CD4-positive, alpha-beta T cell (primary cell): Measurements from ENCODE around the gene ATP5PD. TPM values are rescaled to one million over a fixed set of nuclear protein-coding genes. Genes with fewer than 3 reads are reported as not detected.

Source experiments
- ATAC-seq: fragments of 200-7000 bp; cut with Tn5 transposase; one replicate; pipeline ENCODE4 v1.10.0; 2022; ENCODE audit warnings: mild to moderate bottlenecking; ENCODE audit not compliant: poor library complexity
- CTCF ChIA-PET: fragments of 350-600 bp; sonication (Branson Sonifier 250); formaldehyde crosslinking; loops from one replicate; lab custom pipeline; 2021; ENCODE audit warnings: antibody characterized with exemption, inconsistent platforms; lab: Charles Lee
- POLR2A ChIA-PET: fragments of 350-600 bp; sonication (Branson Sonifier 250); formaldehyde crosslinking; loops from one replicate; lab custom pipeline; 2021; ENCODE audit warnings: antibody characterized with exemption, inconsistent platforms; lab: Charles Lee
- DNase-seq, 14 experiments: peaks; one replicate each; pipeline ENCODE4 v3.0.0-alpha.2; 2013 to 2020; ENCODE audit warnings: mixed read lengths in 2 of 14
- H3K27ac ChIP-seq, 2 donors: one replicate each; pipeline versions ENCODE4 v1.5.1 to v1.7.0; 2013; ENCODE audit warnings: low read length in 2 of 2, low read depth in 1 of 2, mild to moderate bottlenecking in 1 of 2
- H3K27me3 ChIP-seq, 2 experiments: 1 replicate in 1 of 2; 2 replicates in 1 of 2; pipeline versions ENCODE4 v1.6.1 to v1.7.0; 2013; ENCODE audit warnings: low read length in 2 of 2, control low read depth in 1 of 2, mild to moderate bottlenecking in 1 of 2, moderate library complexity in 1 of 2; ENCODE audit not compliant: insufficient read depth in 2 of 2, control insufficient read depth in 1 of 2
- H3K36me3 ChIP-seq: one replicate; pipeline ENCODE4 v1.6.1; 2013; ENCODE audit warnings: low read length, control low read depth; ENCODE audit not compliant: insufficient read depth
- H3K4me1 ChIP-seq: one replicate; pipeline ENCODE4 v1.6.1; 2013; ENCODE audit warnings: low read length, control low read depth; ENCODE audit not compliant: insufficient read depth
- H3K4me3 ChIP-seq: one replicate; pipeline ENCODE4 v1.5.1; 2013; ENCODE audit warnings: mild to moderate bottlenecking, low read length, moderate library complexity
- H3K9me3 ChIP-seq, 2 experiments: 1 replicate in 1 of 2; 2 replicates in 1 of 2; pipeline versions ENCODE4 v1.6.1 to v1.7.0; 2013; ENCODE audit warnings: low read length in 2 of 2, mild to moderate bottlenecking in 2 of 2, control low read depth in 1 of 2, moderate library complexity in 1 of 2; ENCODE audit not compliant: control insufficient read depth in 1 of 2, insufficient read depth in 1 of 2
- H3K27ac Mint-ChIP-seq: one replicate; pipeline ENCODE4 v1.8.0; 2020; ENCODE audit warnings: mixed read lengths
- H3K27me3 Mint-ChIP-seq: one replicate; pipeline ENCODE4 v1.8.0; 2021; ENCODE audit warnings: mixed read lengths
- H3K36me3 Mint-ChIP-seq: one replicate; pipeline ENCODE4 v1.8.0; 2021; ENCODE audit warnings: low read depth, mixed read lengths
- H3K4me1 Mint-ChIP-seq: one replicate; pipeline ENCODE4 v1.8.0; 2021; ENCODE audit warnings: low read depth, mixed read lengths
- H3K4me3 Mint-ChIP-seq: one replicate; pipeline ENCODE4 v1.8.0; 2020; ENCODE audit warnings: mild to moderate bottlenecking, mixed read lengths
- H3K9me3 Mint-ChIP-seq: one replicate; pipeline ENCODE4 v1.8.0; 2020; ENCODE audit warnings: mixed read lengths
- intact Hi-C, 2 experiments: fragments of 100-400 bp; cut with DNase I in 1 of 2; cut with micrococcal nuclease in 1 of 2; formaldehyde crosslinking; loops; one replicate each; pipeline versions ENCODE4 v1.15.1 to v1.9.0; 2023 to 2025; cut with DNase I, micrococcal nuclease
- total RNA-seq, 174 experiments: library from RNA in 2 of 174; stranded (reverse) in 2 of 174; gene quantifications; one replicate each; pipeline ENCODE4 v1.2.3 and lab custom pipeline; 2021 to 2026
- TF ChIP-seq, protein P1 (sequence below): fragments of 200-600 bp; IDR thresholded peaks from one replicate; pipeline ENCODE4 v1.8.0; 2022; ENCODE audit warnings: antibody characterized with exemption, mild to moderate bottlenecking

ATP5PD gene
- total RNA-seq, 2 experiments from 2014 or later: 98.5 to 112 TPM

DNA sequence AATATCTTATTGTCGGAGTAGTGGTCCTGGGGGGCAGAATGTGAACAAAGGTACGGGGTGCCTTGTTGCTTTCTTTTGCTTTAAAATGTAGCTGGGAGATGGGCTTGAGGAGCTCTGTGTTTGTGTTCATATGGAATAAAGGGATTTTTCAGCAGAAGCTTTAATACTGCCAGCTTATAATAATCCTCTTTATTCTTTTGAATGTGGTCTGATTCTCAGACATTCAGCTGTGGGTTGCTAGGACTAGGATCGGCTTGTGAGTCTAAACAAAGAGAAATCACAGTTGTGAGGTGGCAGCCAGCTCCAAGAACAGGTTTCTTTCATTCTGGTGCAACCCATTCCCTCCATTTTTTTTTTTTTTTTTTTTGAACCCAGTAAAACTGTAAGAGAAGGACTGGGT is 27.1 kb downstream of the ATP5PD start:
- H3K27ac Mint-ChIP-seq: no peak overlapping the region
- no peaks in the 10 kb centered on the region for H3K27me3 ChIP-seq
- peaks cover 55% of the 10 kb centered on the region for H3K36me3 ChIP-seq
- H3K4me1 ChIP-seq: peaks cover 2% of the 10 kb centered on the region
- ATAC-seq (no peak), DNase-seq (no peak)
- H3K9me3 Mint-ChIP-seq: no peaks in the 10 kb centered on the region
- ChIA-PET CTCF (interaction anchor here (0.9 kb wide), 1 partner anchor 12 kb away, joined by 3 read pairs; no protein-coding TSS in a partner anchor), POLR2A (interaction anchor here (0.8 kb wide), 1 partner anchor 33 kb away, joined by 3 read pairs; the partner anchor contains the start of gene CDR2L)
- H3K27me3 Mint-ChIP-seq: no peaks in the 10 kb centered on the region
- H3K36me3 Mint-ChIP-seq: peaks cover 71% of the 10 kb centered on the region
- no peak overlapping the region for H3K4me3 Mint-ChIP-seq
- H3K4me3 ChIP-seq: no peak overlapping the region
- intact Hi-C loops: no loop called here
- H3K27ac ChIP-seq: no peak overlapping the region
- H3K9me3 ChIP-seq: no peaks in the 10 kb centered on the region
- TF ChIP-seq, protein P1, sequence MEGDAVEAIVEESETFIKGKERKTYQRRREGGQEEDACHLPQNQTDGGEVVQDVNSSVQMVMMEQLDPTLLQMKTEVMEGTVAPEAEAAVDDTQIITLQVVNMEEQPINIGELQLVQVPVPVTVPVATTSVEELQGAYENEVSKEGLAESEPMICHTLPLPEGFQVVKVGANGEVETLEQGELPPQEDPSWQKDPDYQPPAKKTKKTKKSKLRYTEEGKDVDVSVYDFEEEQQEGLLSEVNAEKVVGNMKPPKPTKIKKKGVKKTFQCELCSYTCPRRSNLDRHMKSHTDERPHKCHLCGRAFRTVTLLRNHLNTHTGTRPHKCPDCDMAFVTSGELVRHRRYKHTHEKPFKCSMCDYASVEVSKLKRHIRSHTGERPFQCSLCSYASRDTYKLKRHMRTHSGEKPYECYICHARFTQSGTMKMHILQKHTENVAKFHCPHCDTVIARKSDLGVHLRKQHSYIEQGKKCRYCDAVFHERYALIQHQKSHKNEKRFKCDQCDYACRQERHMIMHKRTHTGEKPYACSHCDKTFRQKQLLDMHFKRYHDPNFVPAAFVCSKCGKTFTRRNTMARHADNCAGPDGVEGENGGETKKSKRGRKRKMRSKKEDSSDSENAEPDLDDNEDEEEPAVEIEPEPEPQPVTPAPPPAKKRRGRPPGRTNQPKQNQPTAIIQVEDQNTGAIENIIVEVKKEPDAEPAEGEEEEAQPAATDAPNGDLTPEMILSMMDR: no peak
- H3K4me1 Mint-ChIP-seq: peaks cover 29% of the 10 kb centered on the region

DNA sequence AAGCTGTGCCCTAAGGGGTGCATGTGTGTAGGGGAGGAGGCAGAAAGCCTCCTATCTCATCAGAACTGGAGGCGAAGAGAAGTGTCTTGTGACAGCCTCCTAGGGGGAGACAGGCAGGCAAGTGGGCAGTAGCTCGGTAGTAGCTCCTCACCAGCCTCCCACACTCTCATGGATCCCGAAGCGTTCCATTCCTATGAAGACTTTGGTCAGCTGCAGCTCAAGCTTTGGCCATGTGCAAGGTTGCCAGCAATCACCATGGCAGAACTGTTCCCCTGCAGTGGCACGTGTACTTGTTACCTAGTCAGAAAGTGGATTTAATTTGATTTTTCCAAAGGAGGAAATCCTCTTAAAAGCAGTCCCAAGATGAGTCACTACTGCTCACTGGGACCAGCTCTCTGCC is 27.6 kb downstream of the ATP5PD start:
- no peak for ATAC-seq
- peaks cover 72% of the 10 kb centered on the region for H3K36me3 Mint-ChIP-seq

DNA sequence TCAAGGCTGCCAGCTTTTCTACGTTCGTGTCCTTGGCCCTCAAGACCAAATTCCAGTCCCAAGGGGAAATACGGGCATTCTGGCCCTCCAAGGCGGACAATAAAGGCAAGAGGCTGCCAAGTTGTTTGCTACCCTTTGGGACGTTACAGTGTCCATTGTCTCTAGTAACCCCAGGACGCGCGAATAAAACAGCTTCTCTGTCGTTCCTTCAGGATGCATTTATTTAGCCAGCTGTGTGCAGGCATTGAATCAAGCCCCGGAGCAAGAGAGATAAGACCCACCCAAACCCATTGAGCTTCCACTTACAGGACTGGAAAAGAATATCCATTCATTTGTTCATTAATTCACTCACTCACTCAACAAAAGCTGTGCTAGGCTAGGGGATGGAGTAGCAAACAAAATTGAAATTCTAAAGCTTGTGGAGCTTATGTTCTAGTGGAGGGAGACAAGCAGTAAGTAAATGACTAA is 33.6 kb downstream of the ATP5PD start:
- H3K27me3 Mint-ChIP-seq: no peaks in the 10 kb centered on the region
- no peaks in the 10 kb centered on the region for H3K9me3 Mint-ChIP-seq
- no peak for DNase-seq
- peak overlapping the region; percentile 7 to 52 for H3K27ac ChIP-seq
- peaks cover 35% of the 10 kb centered on the region for H3K4me1 Mint-ChIP-seq
- peak overlapping the region; percentile 96 for H3K4me3 Mint-ChIP-seq
- H3K4me1 ChIP-seq: peaks cover 18% of the 10 kb centered on the region
- peak overlapping the region; percentile 95 for H3K4me3 ChIP-seq
- no peaks in the 10 kb centered on the region for H3K9me3 ChIP-seq
- intact Hi-C loops: loop anchor here (2.0 kb wide), 3 partner anchors 22 to 34 kb away; partner anchors contain the start of genes ATP5PD (in 1 of the 2) and KCTD2 (in 1 of the 2)
- H3K36me3 Mint-ChIP-seq: peaks cover 36% of the 10 kb centered on the region
- ATAC-seq: no peak
- POLR2A ChIA-PET: interaction anchor here (0.5 to 3.7 kb wide), 26 partner anchors 12 to 443 kb away, joined by 3 to 61 read pairs (median 6); partner anchors contain the start of genes ARMC7, ATP5PD, CDR2L and GGA3
- CTCF ChIA-PET: interaction anchor here (0.6 to 3.3 kb wide), 17 partner anchors 8 to 248 kb away, joined by 3 to 51 read pairs (median 8); partner anchors contain the start of genes ATP5PD, CDR2L, GGA3 and HID1
- peak overlapping the region; percentile 85 for H3K27ac Mint-ChIP-seq
- TF ChIP-seq, protein P1: no peak
- H3K36me3 ChIP-seq: peaks cover 15% of the 10 kb centered on the region
- no peaks in the 10 kb centered on the region for H3K27me3 ChIP-seq

More for the DNA sequence above, 27.6 kb downstream of the ATP5PD start:
- DNase-seq: no peak
- Histone ChIP-seq H3K4me3 (no peak overlapping the region), H3K36me3 (peaks cover 55% of the 10 kb centered on the region), H3K27me3 (no peaks in the 10 kb centered on the region), H3K9me3 (no peaks in the 10 kb centered on the region), H3K4me1 (no peaks in the 10 kb centered on the region), H3K27ac (no peak overlapping the region)
- H3K27me3 Mint-ChIP-seq: no peaks in the 10 kb centered on the region
- peaks cover 25% of the 10 kb centered on the region for H3K4me1 Mint-ChIP-seq
- H3K9me3 Mint-ChIP-seq: no peaks in the 10 kb centered on the region
- intact Hi-C loops: no loop called here
- no peak overlapping the region for H3K4me3 Mint-ChIP-seq
- TF ChIP-seq, protein P1: no peak
- H3K27ac Mint-ChIP-seq: no peak overlapping the region
- ChIA-PET CTCF (no interaction called here), POLR2A (interaction anchor here (0.8 kb wide), 1 partner anchor 32 kb away, joined by 3 read pairs; the partner anchor contains the start of gene CDR2L)
